NCI-H2227 (cell line): ENCODE measurements around the gene WDR53.
"Not testable (repeated sequence)": the region's sequence is repeated elsewhere in the genome, so short reads cannot be mapped to it uniquely, and the experiment has no call there.

ENCODE experiments used
- DNase-seq: peaks from one replicate; lab custom pipeline; 2025; ENCODE audit not compliant: unreplicated experiment; lab: John Stamatoyannopoulos, UW

WDR53 gene

GRCh38 chr3:196568246-196569002 lies at the start of gene WDR53, which contains the start of gene FBXO45:
Gene WDR53 (minus strand): TSS chr3:196568554. CDS start chr3:196561475, 7,079 bp downstream.
Gene FBXO45 (plus strand): TSS chr3:196568660. CDS start chr3:196568985, 325 bp downstream.
- DNase-seq: peak; percentile 98

DNA sequence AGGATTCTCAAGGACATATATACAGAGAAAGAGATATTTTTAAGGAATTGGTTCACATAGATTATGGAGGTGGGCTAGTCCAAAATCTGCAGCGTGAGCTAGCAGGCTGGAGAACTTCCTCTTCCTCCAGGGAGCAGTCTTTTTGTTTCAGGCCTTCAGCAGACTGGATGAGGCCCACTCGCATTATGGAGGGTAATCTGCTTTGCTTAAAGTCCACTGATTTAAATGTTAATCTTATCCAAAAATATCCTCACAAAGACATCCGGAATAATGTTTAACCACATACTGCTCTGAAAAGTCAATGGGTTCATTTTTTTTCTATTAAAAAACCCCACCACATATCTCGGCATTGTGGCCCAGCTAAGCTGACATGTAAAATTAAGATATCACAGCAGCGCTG lies 48.9 kb upstream of the WDR53 start:
- DNase-seq: no peak

GRCh38 chr3:196615234-196615633 lies 46.9 kb upstream of the WDR53 start:
- not testable (repeated sequence) for DNase-seq

DNA sequence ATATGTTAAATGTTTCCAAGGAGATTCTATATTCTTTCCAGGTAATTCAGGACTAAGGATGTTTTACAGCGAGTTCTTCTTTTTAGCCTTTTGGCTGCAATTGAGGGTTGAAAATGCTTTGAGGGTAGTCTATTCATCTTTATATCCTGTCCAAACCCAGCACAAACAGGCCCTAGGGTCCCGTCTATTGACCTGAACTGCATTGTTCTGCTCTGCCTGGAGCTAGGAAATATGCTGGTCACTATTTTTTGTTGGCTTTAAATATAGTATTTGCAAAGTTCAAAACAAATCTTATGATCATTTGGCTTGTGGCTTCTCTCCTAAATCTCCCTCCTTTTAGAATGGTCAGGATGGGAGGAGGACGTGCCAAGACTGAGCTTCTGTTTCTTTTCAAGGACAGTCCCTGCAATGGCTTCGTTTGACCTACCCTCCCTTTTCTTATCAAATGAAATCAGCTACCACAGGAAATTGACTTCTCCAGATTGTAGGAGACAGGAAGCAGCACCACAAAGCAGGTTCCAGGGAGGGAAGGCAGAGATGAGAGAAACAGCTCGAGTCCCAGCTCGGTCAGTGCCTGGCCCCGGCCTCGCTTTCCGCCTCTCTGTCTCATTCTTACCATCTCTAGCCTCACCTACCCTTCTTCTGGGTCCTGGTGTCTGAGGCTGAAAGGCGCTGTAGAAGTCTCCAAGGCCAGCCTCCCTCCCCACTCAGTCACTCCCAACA lies 43.6 kb upstream of the WDR53 start:
- no peak for DNase-seq

DNA sequence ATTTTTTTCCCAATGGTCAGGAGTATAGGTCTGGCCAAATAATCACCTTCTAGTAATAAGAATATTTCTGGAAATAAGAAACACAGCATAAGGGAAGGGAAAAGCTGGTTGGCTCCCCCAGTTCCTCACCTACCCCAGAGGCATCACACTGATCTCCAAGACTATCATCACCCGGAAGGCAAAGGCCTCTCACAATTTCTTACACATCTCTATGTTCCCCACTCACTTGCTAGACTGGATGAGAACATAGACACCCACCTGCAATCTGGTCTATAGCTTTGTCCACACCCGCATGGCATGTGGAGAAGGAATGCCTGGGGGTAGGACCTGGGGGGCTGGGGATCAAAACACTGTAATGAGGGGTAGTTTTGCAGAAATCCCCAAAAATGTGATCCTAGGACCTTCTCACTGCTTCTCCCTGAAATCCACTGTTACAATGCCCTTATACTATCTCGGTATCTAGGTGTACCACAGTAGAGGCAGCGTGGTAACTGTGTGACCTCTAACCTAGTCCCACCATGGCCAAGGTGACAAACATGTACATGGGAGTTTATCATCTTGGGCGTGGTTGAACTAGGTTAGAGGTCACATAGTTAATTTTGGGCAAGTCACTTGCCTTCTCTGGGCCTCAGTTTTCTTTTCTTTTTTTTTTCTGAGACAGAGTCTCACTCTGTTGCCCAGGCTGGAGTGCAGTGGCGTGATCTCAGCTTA lies 41.6 kb upstream of the WDR53 start:
- DNase-seq: no peak

GRCh38 chr3:196609343-196609775 lies 41.0 kb upstream of the WDR53 start:
- peak; percentile 78 for DNase-seq

DNA sequence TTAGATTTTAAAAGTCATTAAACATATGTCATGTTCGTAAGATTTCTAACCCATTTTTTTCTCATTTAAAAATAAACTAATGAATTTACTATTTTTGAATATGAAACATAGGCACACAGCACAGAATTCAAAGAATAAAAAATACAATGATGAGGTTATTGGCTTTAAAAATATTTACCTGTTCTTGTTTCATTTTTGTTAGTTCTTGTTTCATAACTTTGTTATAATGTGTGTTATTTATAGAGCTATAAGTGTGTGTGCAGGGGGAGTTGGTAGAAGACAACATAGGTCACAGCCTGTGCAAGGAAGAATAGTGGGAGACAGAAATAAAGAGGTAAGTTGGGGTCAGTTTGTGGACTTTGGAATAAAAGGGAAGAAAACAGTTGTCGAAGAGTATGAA lies 40.3 kb upstream of the WDR53 start:
- DNase-seq: no peak

DNA sequence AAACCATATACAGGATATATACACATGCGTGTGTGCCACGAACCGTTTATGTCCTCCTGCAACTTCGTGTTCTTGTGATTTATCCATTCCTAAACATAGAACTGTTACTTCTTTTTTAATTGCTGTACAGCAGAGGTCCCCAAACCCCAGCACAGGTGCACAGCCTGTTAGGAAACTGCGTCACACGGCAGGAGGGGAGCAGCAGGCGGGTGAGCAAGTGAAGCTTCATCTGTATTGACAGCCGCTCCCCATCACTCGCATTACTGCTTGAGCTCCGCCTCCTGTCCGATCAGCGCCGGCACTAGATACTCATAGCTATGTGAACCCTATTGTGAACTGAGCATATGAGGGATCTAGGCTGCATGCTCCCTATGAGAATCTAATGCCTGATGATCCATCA lies 36.2 kb upstream of the WDR53 start:
- peak; percentile 55 for DNase-seq

DNA sequence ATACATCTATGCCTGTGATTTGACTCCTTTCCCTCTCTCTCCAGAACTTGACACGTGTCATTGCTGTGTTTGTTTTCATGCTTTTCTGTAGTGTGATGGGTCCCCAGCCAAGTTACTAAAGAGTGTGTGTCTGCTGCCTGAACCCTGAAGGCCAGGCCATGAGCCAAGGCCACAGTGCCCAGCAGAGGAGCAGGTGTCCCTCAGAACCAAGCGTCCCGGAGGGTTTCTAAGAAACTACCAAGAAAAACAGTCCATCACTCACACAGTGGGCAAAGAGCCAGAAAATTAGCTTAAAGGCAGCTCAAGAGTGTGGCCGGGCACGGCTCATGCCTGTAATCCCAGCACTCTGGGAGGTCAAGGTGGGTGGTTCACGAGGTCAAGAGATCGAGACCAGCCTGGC lies 35.3 kb upstream of the WDR53 start:
- DNase-seq: peak; percentile 20

DNA sequence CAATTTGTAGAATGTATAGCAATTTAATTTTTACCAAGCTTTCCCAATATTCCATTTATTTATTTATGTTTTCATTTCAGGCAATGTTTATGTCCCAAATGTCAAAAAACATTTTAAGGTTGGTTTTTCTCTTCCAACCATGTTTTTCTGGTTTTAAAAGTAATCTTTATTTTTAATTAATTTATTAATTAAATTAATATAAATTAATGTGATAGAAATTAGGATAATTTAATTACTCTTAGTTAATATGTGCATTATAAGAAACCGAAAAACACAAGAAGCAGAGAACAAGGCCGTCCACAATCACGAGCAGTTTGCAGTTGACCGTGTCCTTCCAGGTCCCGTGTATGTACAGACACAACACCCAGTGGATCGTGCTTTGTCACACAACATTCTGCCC lies 34.3 kb upstream of the WDR53 start:
- no peak for DNase-seq

GRCh38 chr3:196600359-196600758 lies 32.0 kb upstream of the WDR53 start:
- DNase-seq: no peak

- DNase-seq: no peak
Observed at GRCh38 chr3:196599734-196600128, 31.4 kb upstream of the WDR53 start.

DNA sequence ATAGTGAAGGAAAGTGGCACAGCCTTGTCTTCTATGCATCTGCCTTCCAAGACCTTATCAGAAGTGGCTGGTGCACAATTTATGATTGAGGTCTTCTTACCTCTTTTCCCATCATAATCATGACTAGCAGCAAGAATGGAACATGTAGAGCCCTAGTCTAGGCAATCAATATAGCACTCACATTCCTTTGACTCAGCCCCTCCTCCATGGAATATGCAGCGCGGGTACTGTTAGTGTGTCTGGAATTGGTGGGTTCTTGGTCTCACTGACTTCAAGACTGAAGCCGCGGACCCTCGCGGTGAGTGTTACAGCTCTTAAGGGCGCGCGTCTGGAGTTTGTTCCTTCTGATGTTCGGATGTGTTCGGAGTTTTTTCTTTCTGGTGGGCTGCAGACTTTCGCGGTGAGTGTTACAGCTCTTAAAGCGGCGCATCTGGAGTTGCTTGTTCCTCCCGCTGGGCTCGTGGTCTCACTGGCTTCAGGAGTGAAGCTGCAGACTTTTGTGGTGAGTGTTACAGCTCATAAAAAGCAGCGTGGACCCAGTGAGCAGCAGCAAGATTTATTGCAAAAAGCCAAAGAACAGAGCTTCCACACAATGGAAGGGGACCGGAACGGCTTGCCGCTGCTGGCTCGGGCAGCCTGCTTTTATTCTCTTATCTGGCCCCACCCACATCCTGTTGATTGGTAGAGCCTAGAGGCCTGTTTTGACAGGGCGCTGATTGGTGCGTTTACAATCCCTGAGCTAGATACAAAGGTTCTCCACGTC lies 29.8 kb upstream of the WDR53 start:
- DNase-seq: peak; percentile 27

- DNase-seq: no peak
Observed at GRCh38 chr3:196596355-196596754, 28.0 kb upstream of the WDR53 start.

- no peak for DNase-seq
Observed at GRCh38 chr3:196590279-196590678, 21.9 kb upstream of the WDR53 start.

DNA sequence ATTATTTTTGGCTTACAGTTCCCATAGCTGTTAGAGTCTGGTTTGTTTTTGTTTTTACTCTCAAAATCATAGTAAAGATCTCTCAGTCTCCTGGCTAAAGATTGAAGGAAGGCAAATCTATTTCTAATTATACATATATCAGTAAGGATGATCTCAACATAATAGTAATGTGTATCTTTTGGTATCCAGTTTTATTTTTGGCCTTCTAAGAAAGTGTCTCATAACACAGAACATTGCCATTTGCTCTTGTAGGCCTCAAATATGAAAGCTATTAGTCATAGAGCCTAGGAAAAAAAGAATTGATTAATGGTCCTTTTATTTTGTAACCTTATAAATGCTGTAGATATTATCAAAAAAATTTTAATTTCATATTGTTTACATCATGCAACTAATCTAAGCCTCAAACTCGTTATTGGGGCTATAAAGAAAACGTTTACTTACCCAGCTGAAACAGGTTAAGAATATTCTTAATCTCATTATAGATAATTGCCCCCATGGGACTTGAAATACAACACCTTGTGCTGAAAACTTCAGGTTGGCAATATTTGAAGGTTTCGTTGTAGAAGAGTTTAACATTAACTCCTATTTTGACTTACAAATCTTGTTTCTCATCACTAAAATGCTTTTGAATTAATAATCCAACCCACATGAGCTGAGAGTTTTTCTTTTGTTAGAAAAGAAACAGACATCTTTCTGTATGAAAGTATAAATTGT lies 16.8 kb upstream of the WDR53 start:
- DNase-seq: no peak

DNA sequence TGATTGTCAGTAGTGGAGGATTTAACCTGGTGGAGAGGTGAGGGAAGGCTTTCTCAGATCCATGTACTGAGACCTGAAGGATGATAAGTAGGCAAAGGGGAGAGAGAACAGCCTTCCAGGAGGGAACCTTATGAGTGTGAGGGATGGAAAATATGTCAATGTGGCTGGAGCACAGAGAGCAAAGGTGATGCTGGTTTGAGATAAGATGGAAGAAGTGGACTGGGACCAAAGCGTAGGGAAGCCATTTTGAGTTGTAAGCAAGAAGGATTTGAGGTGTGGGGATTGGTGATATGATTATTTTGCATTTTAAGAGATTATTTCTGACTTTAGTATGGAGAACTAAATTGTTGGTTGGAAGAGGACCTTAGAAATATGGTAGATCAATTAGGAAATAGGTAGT lies 4.0 kb upstream of the WDR53 start:
- DNase-seq: no peak

- not testable (repeated sequence) for DNase-seq
Observed at GRCh38 chr3:196570332-196570731, 2.0 kb upstream of the WDR53 start.

DNA sequence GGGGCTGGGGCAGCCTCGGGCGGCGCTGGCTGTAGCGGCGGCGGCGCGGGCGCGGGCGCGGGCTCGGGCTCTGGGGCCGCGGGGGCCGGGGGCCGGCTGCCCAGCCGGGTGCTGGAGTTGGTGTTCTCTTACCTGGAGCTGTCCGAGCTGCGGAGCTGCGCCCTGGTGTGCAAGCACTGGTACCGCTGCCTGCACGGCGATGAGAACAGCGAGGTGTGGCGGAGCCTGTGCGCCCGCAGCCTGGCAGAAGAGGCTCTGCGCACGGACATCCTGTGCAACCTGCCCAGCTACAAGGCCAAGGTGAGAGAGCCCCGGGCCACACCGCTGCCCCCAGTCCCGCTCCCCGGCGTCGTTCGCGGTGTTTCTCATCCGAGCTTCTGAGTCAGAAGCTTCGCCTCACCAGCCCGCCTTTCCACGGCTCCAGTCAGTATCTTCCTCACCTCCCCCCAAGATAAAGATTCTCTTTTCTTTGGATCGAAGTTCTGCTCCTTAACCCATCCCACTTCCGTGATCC lies 706 bp upstream of the WDR53 start:
- DNase-seq: peak; percentile 56

DNA sequence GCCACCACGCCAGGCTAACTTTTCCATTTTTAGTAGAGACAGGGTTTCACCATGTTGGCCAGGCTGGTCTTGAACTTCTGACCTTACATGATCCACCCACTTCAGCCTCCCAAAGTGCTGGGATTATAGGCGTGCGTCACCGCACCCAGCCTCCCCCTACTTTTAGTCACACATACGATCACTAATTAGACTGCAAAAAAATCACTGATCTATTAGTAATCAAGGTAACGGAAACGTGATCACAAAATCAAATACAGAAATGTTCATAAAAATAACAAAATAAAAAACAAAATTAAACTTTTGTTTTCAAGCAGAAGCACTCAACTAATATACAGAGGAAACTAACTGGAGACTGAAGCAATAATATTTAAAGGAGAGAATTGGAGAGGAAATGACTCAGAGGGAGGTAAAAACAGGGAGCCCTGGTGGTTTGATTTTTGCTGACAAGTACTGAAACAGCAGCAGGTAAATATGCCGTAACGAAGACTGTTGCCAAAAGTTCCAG lies 4.6 kb downstream of the WDR53 start:
- DNase-seq: no peak
